ENCODE results near the gene APOOL.
"Not testable (repeated sequence)": the region's sequence is repeated elsewhere in the genome, so short reads cannot be mapped to it uniquely, and the experiment has no call there.

APOOL gene, protein sequence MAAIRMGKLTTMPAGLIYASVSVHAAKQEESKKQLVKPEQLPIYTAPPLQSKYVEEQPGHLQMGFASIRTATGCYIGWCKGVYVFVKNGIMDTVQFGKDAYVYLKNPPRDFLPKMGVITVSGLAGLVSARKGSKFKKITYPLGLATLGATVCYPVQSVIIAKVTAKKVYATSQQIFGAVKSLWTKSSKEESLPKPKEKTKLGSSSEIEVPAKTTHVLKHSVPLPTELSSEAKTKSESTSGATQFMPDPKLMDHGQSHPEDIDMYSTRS

DNA sequence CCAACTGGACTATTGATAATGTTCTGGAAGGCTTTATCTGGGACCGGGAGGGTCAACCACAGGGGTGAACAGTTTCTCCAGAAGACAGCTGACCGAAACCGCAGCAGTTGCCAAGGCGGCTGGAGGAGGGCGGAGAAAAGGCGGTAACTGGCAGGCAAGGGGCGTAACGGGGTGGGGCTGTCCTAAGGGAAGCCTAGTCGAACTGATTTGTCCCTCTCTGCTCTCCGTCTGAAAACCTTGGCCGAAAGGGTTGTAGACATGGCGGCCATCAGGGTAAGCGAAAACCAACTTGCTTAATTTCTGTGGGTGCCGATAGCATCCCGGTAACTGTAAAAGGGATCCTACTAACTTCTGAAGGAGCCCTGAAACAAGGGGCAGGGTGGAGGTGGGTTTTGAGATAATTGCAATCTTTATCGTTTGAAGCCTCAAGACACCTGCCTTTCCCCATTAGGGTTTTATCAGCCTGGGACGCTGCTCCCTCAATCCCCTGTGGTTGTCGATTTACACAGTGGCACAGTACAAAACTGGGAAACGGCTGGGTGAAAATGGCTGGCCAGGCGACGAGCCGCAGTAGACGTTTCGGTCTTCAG, at the start of gene APOOL:
TSS of gene APOOL (plus strand) at position 223 of the 590 bp plus-strand sequence. CDS start at position 259, 36 bp downstream.
- DNase-seq (ENCODE audit: low spot score): peak; percentile 82

DNA sequence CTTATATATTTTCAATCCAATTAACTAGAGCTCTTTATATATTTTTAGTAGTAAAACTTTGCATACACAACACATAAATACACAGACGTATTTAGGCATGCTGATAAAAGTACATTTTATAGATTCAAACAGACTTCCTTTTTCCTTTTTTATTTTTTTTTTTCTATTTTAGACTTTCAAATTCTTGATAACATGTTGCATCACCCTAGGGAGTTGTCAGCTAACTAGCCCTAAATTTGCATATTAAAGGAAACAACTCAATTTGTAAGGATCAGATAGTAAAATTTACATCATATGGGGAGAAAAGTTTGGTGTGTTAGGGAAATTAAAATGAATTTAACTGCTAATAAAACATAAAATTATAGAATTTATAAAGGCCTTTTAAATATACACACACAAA, 47.4 kb upstream of the APOOL start:
- DNase-seq (ENCODE audit: low spot score): no peak

DNA sequence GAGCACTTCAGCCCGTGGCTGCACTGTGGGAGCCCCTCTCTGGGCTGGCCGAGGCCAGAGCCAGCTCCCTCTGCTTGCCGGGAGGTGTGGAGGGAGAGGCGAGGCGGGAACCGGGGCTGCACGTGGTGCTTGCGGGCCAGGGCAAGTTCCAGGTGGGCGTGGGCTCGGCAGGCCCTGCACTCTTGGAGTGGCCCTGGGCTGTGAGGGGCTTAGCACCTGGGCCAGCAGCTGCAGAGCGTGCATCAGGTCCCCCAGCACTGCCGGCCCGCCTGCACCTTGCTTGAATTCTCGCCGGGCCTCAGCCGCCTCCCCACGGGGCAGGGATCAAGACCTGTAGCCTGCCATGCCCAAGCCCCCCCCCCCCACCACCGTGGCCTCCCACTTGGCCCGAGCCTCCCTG, 28.9 kb upstream of the APOOL start:
- DNase-seq (ENCODE audit: low spot score): no peak

DNA sequence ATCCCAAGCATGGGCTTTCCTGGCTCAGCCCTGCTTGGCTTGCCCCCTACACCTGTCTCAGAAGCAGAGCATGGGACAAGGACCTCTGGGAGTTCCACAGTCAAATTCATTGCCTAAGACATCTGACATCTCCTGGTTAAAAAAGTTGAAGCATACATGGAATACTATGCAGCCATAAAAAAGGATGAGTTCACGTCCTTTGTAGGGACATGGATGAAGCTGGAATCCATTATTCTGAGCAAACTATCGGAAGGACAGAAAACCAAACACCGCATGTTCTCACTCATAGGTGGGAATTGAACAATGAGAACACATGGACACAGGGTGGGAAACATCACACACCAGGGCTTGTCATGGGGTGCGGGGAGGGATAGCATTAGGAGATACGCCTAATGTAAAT, 11.9 kb upstream of the APOOL start:
- not testable (repeated sequence) for DNase-seq (ENCODE audit: low spot score)

DNA sequence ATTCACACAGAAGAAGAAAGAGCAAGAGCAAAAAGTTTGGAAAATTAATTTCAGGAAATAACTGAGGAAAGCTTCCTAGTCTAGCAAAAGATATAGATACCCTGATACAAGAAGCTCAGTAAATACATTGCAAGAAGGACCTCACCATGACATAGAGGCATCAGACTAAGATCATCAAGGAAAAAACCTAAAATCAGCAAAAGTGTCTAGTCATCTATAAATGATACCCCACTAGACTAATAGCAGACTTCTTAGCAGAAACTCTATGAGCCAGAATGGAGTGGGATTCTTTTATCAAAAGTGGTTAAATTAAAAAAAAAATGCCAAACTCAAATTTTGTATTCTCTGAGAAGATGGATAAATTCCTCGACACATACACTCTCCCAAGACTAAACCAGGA, 10.5 kb upstream of the APOOL start:
- no peak for DNase-seq (ENCODE audit: low spot score)

DNA sequence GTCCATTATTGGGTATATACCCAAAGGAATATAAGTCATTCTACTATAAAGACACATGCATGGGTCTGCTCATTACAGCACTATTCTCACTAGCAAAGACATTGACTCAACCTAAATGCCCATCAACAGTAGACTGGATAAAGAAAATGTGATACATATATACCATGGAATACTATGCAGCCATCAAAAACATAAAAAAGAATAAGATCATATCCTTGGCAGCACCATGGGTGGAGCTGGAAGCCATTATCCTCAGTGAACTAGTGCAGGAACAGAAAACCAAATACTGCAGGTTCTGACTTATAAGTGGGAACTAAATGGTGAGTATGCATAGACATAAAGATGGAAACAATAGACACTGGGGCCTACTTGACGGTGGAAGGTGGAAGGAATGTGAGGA, 2.3 kb upstream of the APOOL start:
- DNase-seq (ENCODE audit: low spot score): no peak

DNA sequence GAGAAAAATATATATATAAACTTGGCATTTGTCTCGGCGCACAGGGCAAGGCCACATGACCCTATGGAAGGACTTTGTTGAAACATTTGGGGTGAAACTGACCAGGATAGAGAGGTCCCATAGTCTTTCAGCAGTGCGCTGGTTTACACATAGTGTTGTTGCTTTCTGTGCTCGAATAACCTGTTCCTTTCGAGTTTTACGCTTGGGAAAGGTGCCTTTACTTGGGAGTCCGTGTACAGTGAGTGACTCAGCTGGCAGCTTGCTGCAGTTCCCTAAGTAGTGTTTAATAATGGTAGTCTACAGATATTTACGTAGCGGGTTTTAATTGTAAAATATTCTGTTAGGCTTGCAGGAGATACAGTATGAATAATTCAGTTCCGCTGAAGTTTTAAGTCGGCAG, 578 bp downstream of the APOOL start:
- DNase-seq (ENCODE audit: low spot score): no peak

DNA sequence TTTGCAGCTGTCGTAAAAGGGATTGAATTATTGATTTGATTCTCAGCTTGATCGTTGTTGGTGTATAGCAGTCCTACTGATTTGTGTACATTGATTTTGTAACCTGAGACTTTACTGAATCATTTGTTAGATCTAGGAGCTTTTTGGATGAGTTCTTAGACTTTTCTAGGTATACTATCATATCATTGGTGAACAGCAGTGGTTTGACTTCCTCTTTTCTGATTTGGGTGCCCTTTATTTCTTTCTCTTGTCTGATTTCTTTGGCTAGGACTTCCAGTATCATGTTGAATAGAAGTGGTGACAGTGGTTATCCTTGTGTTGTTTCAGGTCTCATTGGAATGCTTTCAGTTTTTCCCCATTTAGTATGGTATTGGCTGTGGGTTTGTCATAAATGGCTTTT, 8.4 kb downstream of the APOOL start:
- no peak for DNase-seq (ENCODE audit: low spot score)

DNA sequence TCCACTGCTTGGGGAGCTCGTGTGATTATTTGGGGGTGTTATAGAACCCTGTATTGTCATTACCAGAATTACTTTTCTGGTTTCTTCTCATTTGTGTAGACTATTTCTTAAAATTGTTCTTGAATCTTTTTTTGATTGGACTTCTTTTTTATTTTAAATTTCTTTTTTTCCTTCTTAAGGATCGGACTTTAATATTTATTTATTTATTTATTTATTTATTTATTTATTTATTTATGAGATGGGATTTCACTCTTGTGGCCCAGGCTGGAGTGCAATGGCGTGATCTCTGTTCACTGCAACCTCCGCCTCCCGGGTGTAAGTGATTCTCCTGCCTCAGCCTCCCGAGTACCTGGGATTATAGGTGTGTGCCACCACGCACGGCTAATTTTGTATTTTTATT, 11.7 kb downstream of the APOOL start:
- DNase-seq (ENCODE audit: low spot score): not testable (repeated sequence)

DNA sequence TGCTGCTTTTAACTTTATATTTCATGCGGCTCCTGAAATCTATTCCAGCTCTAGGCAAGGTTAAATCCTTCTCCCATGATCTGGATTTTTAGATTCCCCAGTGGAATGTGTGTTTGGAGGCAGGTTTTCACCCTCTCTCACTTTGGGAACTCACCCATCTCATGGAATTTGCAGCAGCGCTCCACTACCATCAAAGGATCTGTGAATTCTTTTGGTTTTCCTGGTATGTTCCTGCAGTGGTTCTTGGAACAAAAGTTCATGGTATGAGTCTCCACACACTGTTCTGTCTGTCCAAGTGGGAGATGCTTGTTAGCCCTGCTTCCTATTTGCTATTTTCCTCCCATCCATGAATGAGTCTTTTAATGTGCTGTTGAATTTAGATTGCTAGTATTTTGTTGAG, 14.0 kb downstream of the APOOL start:
- no peak for DNase-seq (ENCODE audit: low spot score)

DNA sequence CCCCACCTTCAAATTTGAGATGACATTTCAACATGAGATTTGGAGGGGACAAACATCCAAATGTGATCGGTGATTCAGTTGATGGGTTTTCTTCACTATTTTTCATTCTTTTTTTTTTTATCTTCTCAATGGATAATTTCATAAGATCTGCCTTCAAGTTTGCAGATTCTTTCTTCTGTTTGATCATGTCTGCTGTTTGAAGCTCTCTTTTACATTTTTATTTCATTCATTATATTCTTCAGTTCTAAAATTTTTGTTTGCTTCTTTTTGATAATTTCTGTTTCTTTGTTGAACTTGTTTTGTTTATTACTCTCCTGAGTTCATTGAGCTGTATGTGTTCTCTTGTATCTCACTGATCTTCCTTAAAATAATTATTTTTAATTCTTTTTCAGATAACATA, 14.8 kb downstream of the APOOL start:
- DNase-seq (ENCODE audit: low spot score): no peak

DNA sequence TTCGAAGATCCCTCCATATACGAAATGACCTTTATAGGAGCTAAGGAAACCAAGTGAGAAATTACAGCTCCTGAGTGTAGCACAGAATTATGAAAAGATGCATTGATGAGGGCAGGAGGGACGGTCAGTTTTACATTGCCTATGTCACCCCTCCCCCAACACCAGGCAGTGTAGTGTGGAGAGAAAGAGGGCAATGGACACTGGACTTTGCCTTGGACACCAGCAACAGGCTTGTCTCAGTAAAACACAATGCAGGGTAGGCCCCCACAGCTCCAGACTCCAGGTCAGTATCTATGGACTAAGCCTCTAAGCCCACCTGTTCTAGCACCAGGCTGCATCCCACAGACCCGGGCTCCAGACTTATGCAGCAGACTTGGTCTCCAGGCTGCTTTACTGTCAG, 16.5 kb downstream of the APOOL start:
- no peak for DNase-seq (ENCODE audit: low spot score)

DNA sequence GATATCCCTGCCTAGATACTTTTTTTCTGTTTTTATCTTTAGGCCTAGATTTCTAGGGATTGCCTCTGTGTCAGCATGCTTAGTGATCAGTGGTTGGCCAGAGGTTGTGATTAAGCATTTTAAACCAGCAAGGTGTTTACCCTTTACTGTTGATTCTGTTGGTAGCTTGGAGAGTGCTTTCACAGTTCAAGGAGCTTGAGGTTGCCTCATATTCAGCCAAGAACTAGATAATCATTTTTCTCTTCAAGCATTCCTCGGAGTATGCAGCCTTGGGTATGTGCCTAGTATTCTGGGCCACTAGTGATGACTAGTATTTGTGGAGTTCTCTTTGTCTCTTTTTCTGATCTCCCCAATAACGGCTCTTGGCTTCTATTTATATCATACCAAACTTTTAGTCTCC, 20.4 kb downstream of the APOOL start:
- no peak for DNase-seq (ENCODE audit: low spot score)

DNA sequence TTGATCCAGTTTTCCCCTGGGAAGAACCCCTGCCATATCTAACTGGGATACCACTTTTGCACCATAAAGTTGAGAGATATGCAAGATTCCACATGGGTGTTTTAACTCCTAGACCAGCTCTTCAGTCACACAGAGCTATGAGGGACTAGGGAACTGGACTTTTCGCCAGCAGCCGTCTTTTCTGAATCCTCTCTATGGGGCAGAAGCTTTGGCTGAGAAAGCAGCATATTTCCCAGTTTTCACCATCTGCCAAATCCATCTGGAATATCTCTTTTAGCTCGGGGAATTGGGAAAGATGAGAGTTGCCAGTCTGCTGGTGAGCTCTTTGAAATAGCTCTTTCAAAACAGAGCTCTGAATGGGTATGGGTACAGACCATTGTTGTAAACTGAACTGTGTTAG, 20.9 kb downstream of the APOOL start:
- no peak for DNase-seq (ENCODE audit: low spot score)

DNA sequence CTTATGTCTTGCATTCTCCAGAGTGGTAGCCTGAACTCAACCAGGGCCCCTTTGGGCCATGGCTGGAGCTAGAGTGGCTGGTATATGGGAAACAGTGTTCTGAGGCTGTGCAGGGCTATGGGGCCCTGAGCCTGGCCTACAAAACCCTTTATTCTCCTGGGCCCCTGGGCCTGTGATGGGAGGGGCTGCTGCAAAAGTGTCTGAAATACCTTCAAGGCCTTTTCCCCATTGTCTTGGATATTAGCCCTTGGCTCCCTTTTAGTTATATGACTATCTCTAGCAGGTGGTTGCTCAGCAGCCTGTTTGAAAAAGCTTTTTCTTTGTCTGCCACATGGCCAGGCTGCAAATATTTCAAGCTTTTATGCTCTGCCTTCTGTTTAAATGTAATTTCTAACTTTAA, 22.5 kb downstream of the APOOL start:
- DNase-seq (ENCODE audit: low spot score): no peak

DNA sequence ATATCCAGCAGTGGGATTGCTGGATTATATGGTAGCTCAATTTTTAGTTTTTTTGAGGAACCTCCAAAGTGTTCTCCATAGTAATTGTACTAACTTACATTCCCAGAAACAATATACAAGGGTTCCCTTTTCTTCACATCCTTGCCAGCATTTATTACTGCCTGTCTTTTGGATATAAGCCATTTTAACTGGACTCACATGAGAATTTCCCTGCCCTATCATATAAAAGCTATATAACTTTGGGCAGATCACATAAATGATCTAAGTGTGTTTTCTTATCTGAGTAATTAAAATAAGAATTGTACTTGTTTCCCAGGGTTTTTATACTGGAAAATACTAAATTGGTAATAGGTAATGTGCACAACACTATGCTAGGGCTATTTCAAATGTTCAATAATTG, 25.4 kb downstream of the APOOL start:
- DNase-seq (ENCODE audit: low spot score): no peak

DNA sequence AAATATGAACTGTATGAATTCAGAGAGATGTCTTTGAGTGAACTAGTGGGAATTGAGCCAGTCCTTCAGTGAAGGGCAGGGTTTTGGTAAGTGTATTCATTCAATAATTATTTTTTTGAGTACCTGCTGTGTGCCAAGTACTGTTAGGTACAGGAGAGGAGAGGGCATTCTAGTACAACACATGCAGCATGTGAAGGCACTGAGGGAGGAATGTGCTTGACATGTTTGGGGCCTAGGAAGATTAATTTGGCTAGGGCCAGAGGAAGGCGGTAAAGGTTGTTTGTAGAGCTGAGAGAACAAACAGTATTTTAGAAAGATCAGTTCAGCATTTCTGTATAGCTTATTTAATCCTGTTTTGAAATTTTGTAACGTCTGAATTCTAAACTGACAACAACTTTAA, 27.8 kb downstream of the APOOL start:
- DNase-seq (ENCODE audit: low spot score): no peak

DNA sequence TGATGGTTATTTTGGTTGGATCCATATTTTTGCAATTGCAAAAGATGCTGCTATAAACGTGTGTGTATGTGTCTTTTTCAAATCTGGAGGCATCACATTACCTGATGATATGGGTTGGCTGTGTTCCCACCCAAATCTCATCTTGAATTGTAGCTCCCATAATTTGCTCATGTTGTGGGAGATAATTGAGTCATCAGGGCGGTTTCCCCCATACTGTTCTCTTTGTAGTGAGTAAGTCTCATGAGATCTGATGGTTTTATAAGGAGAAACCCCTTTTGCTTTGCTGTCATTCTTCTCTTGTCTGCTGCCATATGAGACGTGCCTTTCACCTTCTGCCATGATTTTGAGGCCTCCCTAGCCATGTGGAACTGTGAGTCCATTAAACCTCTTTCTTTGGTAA, 33.4 kb downstream of the APOOL start:
- no peak for DNase-seq (ENCODE audit: low spot score)

DNA sequence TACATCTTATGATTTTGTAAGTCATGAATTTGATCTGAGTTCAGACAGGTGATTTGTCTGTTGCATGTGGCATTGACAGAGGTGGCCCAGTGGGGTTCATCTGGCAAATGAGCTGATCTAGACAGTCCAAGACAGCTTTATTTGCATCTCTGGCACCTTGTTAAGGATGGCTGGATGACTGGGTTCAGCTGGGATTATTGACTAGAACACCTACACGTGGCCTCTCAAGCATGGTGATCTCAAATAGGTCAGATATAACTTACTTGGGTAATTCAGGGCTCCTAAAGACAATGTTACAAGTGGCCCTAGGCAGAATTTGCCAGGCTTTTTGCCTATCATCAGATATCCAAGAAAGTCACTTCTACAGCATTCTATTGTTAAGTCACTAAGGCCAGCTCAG, 48.0 kb downstream of the APOOL start:
- DNase-seq (ENCODE audit: low spot score): no peak

DNA sequence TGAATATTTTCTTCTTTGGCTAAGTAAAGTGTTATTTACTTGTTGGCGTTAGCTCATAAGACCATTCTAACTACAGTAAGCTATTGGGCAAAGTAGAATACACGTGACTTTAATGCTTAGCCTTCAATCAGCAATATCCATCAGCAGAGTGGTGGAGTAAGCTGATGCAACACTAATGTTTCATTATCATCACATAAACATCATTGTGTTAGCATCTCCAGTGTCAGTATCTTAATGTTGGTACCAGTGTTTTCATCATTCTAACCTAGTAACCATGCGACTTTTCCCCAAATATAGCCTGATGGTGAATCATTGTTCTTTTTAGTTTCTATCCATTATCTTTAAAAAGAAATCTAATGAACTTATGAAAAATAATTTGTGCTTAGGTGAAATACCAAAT, 48.5 kb downstream of the APOOL start:
- DNase-seq (ENCODE audit: low spot score): no peak

DNA sequence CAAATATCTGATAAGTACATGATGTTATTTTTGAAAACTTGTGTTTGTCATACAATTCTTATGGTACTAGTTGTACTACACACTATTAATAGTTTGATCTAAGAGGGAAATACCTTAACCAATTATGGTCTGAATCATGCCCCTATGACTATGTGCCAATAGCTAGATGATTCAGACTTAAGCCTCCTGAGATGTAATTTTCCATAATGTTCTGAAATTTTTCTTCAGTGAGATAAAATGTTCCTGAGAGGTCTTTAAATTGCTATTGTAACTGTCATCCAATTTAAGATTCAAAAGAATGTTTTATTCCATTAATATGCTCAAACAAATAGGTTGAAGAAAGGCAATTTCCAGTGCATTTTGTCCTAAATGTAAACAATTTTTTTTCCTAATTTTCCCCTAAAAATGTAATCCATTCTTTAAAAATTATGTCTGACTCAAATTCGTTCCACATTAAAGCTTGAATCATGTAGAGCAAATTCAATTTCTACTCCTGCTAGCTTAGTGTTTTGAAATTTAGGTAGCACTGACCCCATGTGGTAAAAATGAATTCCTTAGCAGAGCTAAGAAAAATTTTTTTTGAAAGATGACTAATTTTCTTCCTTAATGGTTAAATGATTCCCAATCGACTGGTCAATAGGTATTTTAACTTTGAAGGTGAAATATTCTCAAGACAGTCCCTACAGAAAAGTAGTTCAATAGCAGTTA, 49.1 kb downstream of the APOOL start:
- peak; percentile 4 for DNase-seq (ENCODE audit: low spot score)

DNA sequence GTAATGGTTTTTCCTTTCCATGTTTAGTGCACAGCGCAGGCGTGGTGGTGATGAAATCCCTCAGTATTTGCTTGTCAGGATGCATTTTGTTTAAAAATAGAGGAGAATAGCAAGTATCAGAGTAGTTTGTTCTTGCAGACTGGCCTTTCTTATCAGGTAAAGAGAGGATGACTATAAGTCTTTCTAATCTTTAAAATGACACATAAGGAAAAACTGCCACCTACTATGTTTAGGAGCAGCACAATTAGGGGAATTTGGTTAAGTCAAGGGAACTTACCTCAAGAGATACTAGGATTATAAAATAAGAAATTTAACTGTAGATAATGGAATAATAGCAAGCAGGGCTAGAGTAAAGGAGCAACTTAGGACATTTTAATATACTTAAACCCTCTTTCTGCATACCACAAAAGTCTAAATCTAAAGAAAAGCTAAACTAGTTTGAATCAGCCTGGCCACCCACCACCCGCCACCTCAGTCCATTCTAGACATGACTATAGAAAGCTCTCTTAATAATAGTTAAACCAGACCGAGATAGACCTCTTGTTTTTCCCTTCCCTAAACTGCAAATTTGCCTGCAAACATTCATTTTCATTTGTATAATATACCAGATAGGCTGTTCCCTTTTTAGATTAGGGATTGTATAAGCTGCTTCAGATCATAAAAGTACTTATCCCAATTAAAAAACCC, 62.0 kb downstream of the APOOL start:
- no peak for DNase-seq (ENCODE audit: low spot score)

DNA sequence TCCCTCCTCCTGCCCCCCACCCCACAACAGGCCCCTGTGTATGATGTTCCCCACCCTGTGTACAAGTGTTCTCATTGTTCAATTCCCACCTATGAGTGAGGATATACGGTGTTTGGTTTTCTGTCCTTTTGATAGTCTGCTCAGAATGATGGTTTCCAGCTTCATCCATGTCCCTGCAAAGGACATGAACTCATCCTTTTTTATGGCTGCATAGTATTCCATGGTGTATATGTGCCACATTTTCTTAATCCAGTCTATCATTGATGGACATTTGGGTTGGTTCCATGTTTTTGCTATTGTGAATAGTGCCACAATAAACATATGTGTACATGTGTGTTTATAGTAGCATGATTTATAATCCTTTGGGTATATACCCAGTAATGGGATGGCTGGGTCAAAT, 73.6 kb downstream of the APOOL start:
- DNase-seq (ENCODE audit: low spot score): not testable (repeated sequence)

Measured in AG08396 (cell line).